D721Med (cell line): ENCODE measurements around the gene DPM2.

Source experiments
- DNase-seq: peaks from one replicate; pipeline ENCODE4 v3.0.0; 2011; ENCODE audit warnings: low spot score; ENCODE audit not compliant: insufficient read length
- FAIRE-seq: peaks from 2 replicates; lab custom pipeline; 2011; peaks lifted over from hg19 to GRCh38; lab: Jason Lieb, UNC
- CTCF ChIP-seq: IDR thresholded peaks from 2 replicates; pipeline ENCODE4 v1.5.1; 2012; ENCODE audit warnings: mild to moderate bottlenecking, control low read depth; ENCODE audit not compliant: insufficient read depth; ENCODE audit errors: missing control alignments

Gene DPM2

GRCh38 chr9:127893392-127893791, 44.3 kb downstream of the DPM2 start:
- no peak for FAIRE-seq
- no peak for TF ChIP-seq CTCF
- DNase-seq = no peak

GRCh38 chr9:127892831-127893230, 44.8 kb downstream of the DPM2 start:
- no peak for DNase-seq
- no peak for FAIRE-seq
- no peak for TF ChIP-seq CTCF

- TF ChIP-seq CTCF = no peak
- DNase-seq = no peak
- FAIRE-seq = no peak
Measured at GRCh38 chr9:127890053-127890452, 47.6 kb downstream of the DPM2 start.

- no peak for TF ChIP-seq CTCF
- no peak for FAIRE-seq
- no peak for DNase-seq
Measured at GRCh38 chr9:127887792-127888191, 49.9 kb downstream of the DPM2 start.

- no peak for TF ChIP-seq CTCF
- no peak for DNase-seq
- no peak for FAIRE-seq
Measured at GRCh38 chr9:127886401-127886972, 51.2 kb downstream of the DPM2 start.

GRCh38 chr9:127885508-127886281, 52.0 kb downstream of the DPM2 start:
- TF ChIP-seq CTCF = no peak
- no peak for FAIRE-seq

More at GRCh38 chr9:127885508-127886281, 52.0 kb downstream of the DPM2 start:
- no peak for DNase-seq
